ENCODE data around the gene SERTAD1. TPM values are rescaled to one million over a fixed set of nuclear protein-coding genes. Genes with fewer than 3 reads are reported as not detected.

Gene SERTAD1
- total and polyA plus RNA-seq, 7 donors, result 10.5 to 88.7 (median 17.5) TPM

GRCh38 chr19:40396886-40397567 is 28.8 kb downstream of the SERTAD1 start:
- 86 to 92% (median 91%) methylated on average over 17 to 20 of the region's 20 CpGs for WGBS, 3 donors
- H3K27me3 ChIP-seq (ENCODE audit: insufficient read depth in 3 of 3, low read length in 2 of 3), result no peaks in the 10 kb centered on the region
- H3K4me1 ChIP-seq, result no peaks in the 10 kb centered on the region
- no peak for DNase-seq
- H3K9me3 ChIP-seq, result no peaks in the 10 kb centered on the region
- no peak overlapping the region for H3K4me3 ChIP-seq
- intact Hi-C loops (cut with DNase I), result loop anchor here (5.0 kb wide), 1 partner anchor 40 kb away; no protein-coding TSS in a partner anchor
- no peaks in the 10 kb centered on the region for H3K36me3 ChIP-seq (ENCODE audit: insufficient read depth in 1 of 2, low read depth in 1 of 2)
- no peak for ATAC-seq
- no peak overlapping the region for H3K27ac ChIP-seq
- no peak for TF ChIP-seq CTCF (IDR thresholded peaks at IDR 0.05)

DNA sequence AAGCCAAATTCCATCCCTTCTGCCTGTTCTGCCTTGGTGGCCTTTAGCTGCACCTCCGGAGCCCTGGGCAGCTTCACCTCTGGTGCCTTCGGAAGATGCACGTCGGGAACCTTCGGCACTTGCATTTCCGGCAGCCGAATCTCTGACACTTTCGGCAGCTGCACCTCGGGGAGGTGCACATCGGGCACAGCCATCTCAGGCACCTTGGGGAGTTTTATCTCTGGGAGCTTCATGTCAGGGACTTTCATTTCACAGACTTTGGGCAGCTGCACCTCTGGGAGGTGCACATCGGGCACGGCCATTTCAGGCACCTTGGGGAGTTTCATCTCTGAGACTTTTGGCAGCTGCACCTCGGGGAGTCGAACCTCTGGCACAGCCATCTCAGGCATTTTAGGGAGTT is 29.8 kb downstream of the SERTAD1 start:
- WGBS, 3 donors, result 83 to 86% (median 84%) methylated on average over 14 of the region's 14 CpGs
- H3K9me3 ChIP-seq, result no peaks in the 10 kb centered on the region
- TF ChIP-seq CTCF (IDR thresholded peaks at IDR 0.05), result no peak
- intact Hi-C loops (cut with DNase I), result loop anchor here (5.0 kb wide), 1 partner anchor 39 kb away; no protein-coding TSS in a partner anchor
- no peak for DNase-seq
- no peak overlapping the region for H3K27ac ChIP-seq
- no peaks in the 10 kb centered on the region for H3K27me3 ChIP-seq (ENCODE audit: insufficient read depth in 3 of 3, low read length in 2 of 3)
- no peak overlapping the region for H3K4me3 ChIP-seq
- H3K36me3 ChIP-seq (ENCODE audit: insufficient read depth in 1 of 2, low read depth in 1 of 2), result no peaks in the 10 kb centered on the region
- H3K4me1 ChIP-seq, result no peaks in the 10 kb centered on the region
- no peak for ATAC-seq

GRCh38 chr19:40394816-40395210 is 31.0 kb downstream of the SERTAD1 start:
- Histone ChIP-seq H3K27me3 (ENCODE audit: insufficient read depth in 3 of 3, low read length in 2 of 3) (no peaks in the 10 kb centered on the region), H3K9me3 (no peaks in the 10 kb centered on the region), H3K4me3 (no peak overlapping the region), H3K4me1 (no peaks in the 10 kb centered on the region), H3K36me3 (ENCODE audit: insufficient read depth in 1 of 2, low read depth in 1 of 2) (no peaks in the 10 kb centered on the region), H3K27ac (no peak overlapping the region)
- TF ChIP-seq CTCF (IDR thresholded peaks at IDR 0.05), result no peak
- intact Hi-C loops (cut with DNase I), result loop anchor here (5.0 kb wide), 1 partner anchor 38 kb away; no protein-coding TSS in a partner anchor
- DNase-seq (no peak), ATAC-seq (no peak)
- WGBS, 3 donors, result 67 to 73% (median 72%) methylated on average over 13 of the region's 13 CpGs

GRCh38 chr19:40393894-40394815 is 31.6 kb downstream of the SERTAD1 start:
- intact Hi-C loops (cut with DNase I), result no loop called here
- DNase-seq, result no peak
- H3K4me1 ChIP-seq, result no peaks in the 10 kb centered on the region
- no peaks in the 10 kb centered on the region for H3K36me3 ChIP-seq (ENCODE audit: insufficient read depth in 1 of 2, low read depth in 1 of 2)
- no peak for ATAC-seq
- H3K4me3 ChIP-seq, result no peak overlapping the region
- no peaks in the 10 kb centered on the region for H3K9me3 ChIP-seq
- no peak overlapping the region for H3K27ac ChIP-seq
- 83 to 89% (median 86%) methylated on average over 40 to 41 of the region's 41 CpGs for WGBS, 3 donors
- no peak for TF ChIP-seq CTCF (IDR thresholded peaks at IDR 0.05)
- H3K27me3 ChIP-seq (ENCODE audit: insufficient read depth in 3 of 3, low read length in 2 of 3), result no peaks in the 10 kb centered on the region
